KBM-7 (cell line): ENCODE data around the gene MFNG.
A peak's percentile ranks its signal among the peaks of the same experiment; 100 is the strongest.

Source experiments
- DNase-seq: peaks from one replicate; pipeline ENCODE4 v3.0.0-alpha.2; 2015
- in situ Hi-C: fragments of 300-500 bp; cut with MboI; formaldehyde crosslinking; loops from 2 replicates; pipeline ENCODE4 v1.14.3; 2020; ENCODE audit warnings: low sequenced_read_pairs, low pct_unique_long_range_greater_than_20kb, mixed read lengths

The MFNG gene

GRCh38 chr22:37459206-37459605 lies 27.0 kb downstream of the MFNG start:
- in situ Hi-C loops, result loop anchor here (10.0 kb wide), 1 partner anchor 144 kb away; no protein-coding TSS in a partner anchor
- no peak for DNase-seq

GRCh38 chr22:37457093-37457893 lies 28.9 kb downstream of the MFNG start:
- peak; percentile 78 for DNase-seq
- in situ Hi-C loops, result loop anchor here (10.0 kb wide), 1 partner anchor 142 kb away; no protein-coding TSS in a partner anchor

- in situ Hi-C loops, result loop anchor here (10.0 kb wide), 1 partner anchor 142 kb away; no protein-coding TSS in a partner anchor
- DNase-seq, result no peak
Measured at GRCh38 chr22:37456346-37456745, 29.8 kb downstream of the MFNG start.

GRCh38 chr22:37455896-37456295 lies 30.3 kb downstream of the MFNG start:
- no peak for DNase-seq
- in situ Hi-C loops, result loop anchor here (10.0 kb wide), 1 partner anchor 141 kb away; no protein-coding TSS in a partner anchor

- DNase-seq, result no peak
- in situ Hi-C loops, result loop anchor here (10.0 kb wide), 1 partner anchor 140 kb away; no protein-coding TSS in a partner anchor
Measured at GRCh38 chr22:37454857-37455686, 31.1 kb downstream of the MFNG start.

- DNase-seq, result no peak
- in situ Hi-C loops, result loop anchor here (10.0 kb wide), 1 partner anchor 139 kb away; no protein-coding TSS in a partner anchor
Measured at GRCh38 chr22:37453696-37454095, 32.5 kb downstream of the MFNG start.

GRCh38 chr22:37451218-37451617 lies 35.0 kb downstream of the MFNG start:
- in situ Hi-C loops, result loop anchor here (10.0 kb wide), 1 partner anchor 136 kb away; no protein-coding TSS in a partner anchor
- DNase-seq, result no peak

- in situ Hi-C loops, result loop anchor here (10.0 kb wide), 1 partner anchor 135 kb away; no protein-coding TSS in a partner anchor
- peak; percentile 69 for DNase-seq
Measured at GRCh38 chr22:37449331-37450001, 36.7 kb downstream of the MFNG start.

GRCh38 chr22:37448516-37449127 lies 37.6 kb downstream of the MFNG start:
- DNase-seq, result no peak
- in situ Hi-C loops, result no loop called here

GRCh38 chr22:37445501-37445900 lies 40.7 kb downstream of the MFNG start:
- in situ Hi-C loops, result no loop called here
- no peak for DNase-seq

- DNase-seq, result no peak
- in situ Hi-C loops, result no loop called here
Measured at GRCh38 chr22:37443977-37444376, 42.2 kb downstream of the MFNG start.

GRCh38 chr22:37443086-37443485 lies 43.1 kb downstream of the MFNG start:
- no peak for DNase-seq
- in situ Hi-C loops, result no loop called here

GRCh38 chr22:37442537-37442936 lies 43.6 kb downstream of the MFNG start:
- DNase-seq, result peak; percentile 44
- in situ Hi-C loops, result no loop called here

- in situ Hi-C loops, result no loop called here
- DNase-seq, result no peak
Measured at GRCh38 chr22:37442135-37442534, 44.0 kb downstream of the MFNG start.

GRCh38 chr22:37440875-37441274 lies 45.3 kb downstream of the MFNG start:
- no peak for DNase-seq
- in situ Hi-C loops, result no loop called here

GRCh38 chr22:37439347-37439746 lies 46.8 kb downstream of the MFNG start:
- DNase-seq, result no peak
- in situ Hi-C loops, result no loop called here

- DNase-seq, result no peak
- in situ Hi-C loops, result no loop called here
Measured at GRCh38 chr22:37435970-37436603, 50.1 kb downstream of the MFNG start.

- DNase-seq, result no peak
- in situ Hi-C loops, result no loop called here
Measured at GRCh38 chr22:37433786-37434185, 52.4 kb downstream of the MFNG start.

GRCh38 chr22:37432708-37433054 lies 53.5 kb downstream of the MFNG start:
- in situ Hi-C loops, result no loop called here
- DNase-seq, result no peak
